Upper lobe of right lung (tissue), 1 donor: Measurements from ENCODE around the gene MAMSTR. TPM values are rescaled to one million over a fixed set of nuclear protein-coding genes. Genes with fewer than 3 reads are reported as not detected.

ENCODE experiments used
- ATAC-seq: fragments of 200-7000 bp; cut with Tn5 transposase; one replicate; pipeline ENCODE4 v1.9.1; 2020; ENCODE audit warnings: mild to moderate bottlenecking, moderate library complexity
- DNase-seq: peaks from one replicate; pipeline ENCODE4 v3.0.0-alpha.2; 2020
- H3K27ac ChIP-seq: fragments of 200-600 bp; one replicate; pipeline ENCODE4 v1.8.0; 2022
- H3K27me3 ChIP-seq: fragments of 200-600 bp; one replicate; pipeline ENCODE4 v1.8.0; 2022; ENCODE audit warnings: mild to moderate bottlenecking
- H3K36me3 ChIP-seq: fragments of 200-600 bp; one replicate; pipeline ENCODE4 v1.8.0; 2022
- H3K4me1 ChIP-seq: fragments of 200-600 bp; one replicate; pipeline ENCODE4 v1.8.0; 2022
- H3K4me3 ChIP-seq: fragments of 200-600 bp; one replicate; pipeline ENCODE4 v1.8.0; 2022; ENCODE audit warnings: mild to moderate bottlenecking
- H3K9me3 ChIP-seq: fragments of 200-600 bp; one replicate; pipeline ENCODE4 v1.8.0; 2022
- intact Hi-C: fragments of 100-400 bp; cut with DNase I; formaldehyde crosslinking; loops from one replicate; pipeline ENCODE4 v1.11.0; 2022
- total RNA-seq: library from RNA; stranded (reverse); fragmentation: NEBNext Ultra II Directional; extraction: Animal tissue kit (Norgen Biotek cat#: 25700); gene quantifications from one replicate; pipeline ENCODE4 v1.2.1, GENCODE V29; 2021
- TF ChIP-seq, protein P1 (sequence below): fragments of 200-600 bp; IDR thresholded peaks from one replicate; pipeline ENCODE4 v1.8.0; 2022; ENCODE audit warnings: antibody characterized with exemption
- donor health status: DM: no; HTN: yes; CAD: no; lungs with severe emphysema.

MAMSTR gene
- total RNA-seq, 1 donor from 2014 or later, result 1.2 TPM

DNA sequence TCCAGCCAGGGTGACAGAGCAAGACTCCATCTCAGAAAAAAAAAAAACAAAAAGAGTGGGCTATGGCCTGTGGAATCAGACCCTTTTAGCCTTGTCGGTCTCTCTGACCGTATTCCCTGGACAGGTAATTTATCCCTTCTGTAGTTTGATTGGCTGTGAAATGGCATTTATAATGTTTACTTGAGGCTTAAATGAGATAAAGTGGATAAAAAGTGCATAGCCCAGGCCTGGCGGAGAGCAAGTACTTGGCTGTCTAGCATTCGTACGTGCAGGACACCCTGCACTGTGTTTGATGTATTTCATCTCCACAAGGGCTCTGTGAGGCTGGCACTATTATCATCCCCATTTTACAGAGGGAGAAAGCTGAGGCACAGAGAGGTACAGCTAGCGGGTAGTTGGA, 53.7 kb downstream of the MAMSTR start:
- TF ChIP-seq, protein P1, sequence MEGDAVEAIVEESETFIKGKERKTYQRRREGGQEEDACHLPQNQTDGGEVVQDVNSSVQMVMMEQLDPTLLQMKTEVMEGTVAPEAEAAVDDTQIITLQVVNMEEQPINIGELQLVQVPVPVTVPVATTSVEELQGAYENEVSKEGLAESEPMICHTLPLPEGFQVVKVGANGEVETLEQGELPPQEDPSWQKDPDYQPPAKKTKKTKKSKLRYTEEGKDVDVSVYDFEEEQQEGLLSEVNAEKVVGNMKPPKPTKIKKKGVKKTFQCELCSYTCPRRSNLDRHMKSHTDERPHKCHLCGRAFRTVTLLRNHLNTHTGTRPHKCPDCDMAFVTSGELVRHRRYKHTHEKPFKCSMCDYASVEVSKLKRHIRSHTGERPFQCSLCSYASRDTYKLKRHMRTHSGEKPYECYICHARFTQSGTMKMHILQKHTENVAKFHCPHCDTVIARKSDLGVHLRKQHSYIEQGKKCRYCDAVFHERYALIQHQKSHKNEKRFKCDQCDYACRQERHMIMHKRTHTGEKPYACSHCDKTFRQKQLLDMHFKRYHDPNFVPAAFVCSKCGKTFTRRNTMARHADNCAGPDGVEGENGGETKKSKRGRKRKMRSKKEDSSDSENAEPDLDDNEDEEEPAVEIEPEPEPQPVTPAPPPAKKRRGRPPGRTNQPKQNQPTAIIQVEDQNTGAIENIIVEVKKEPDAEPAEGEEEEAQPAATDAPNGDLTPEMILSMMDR, result no peak
- Histone ChIP-seq H3K4me3 (no peak overlapping the region), H3K27me3 (no peaks in the 10 kb centered on the region), H3K9me3 (no peaks in the 10 kb centered on the region), H3K27ac (no peak overlapping the region), H3K36me3 (no peaks in the 10 kb centered on the region), H3K4me1 (no peaks in the 10 kb centered on the region)
- intact Hi-C loops, result no loop called here
- ATAC-seq, result no peak
- DNase-seq, result no peak

DNA sequence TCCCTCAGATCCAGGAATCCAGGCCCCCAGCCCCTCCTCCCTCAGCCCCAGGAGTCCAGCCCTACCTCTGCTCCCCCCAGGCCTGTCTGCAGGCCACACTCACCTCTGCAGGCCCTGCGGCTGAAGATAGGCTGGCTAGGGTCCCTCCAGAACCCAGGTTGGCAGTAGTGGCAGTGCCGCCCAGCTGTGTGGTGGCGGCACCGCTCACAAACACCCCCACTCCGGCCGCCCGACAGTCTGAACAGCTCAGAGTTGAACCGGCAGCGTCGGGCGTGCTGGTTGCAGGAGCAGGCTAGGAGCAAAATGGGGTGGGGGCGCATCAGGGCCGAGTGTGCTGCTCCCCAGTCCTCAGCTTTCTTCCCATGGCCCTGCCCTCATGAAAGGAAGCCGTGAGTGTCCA, 55.0 kb downstream of the MAMSTR start:
- intact Hi-C loops, result no loop called here
- peaks cover 3% of the 10 kb centered on the region for H3K4me1 ChIP-seq
- H3K9me3 ChIP-seq, result no peaks in the 10 kb centered on the region
- ATAC-seq (no peak), DNase-seq (no peak)
- H3K27me3 ChIP-seq, result no peaks in the 10 kb centered on the region
- no peaks in the 10 kb centered on the region for H3K36me3 ChIP-seq
- H3K4me3 ChIP-seq, result no peak overlapping the region
- no peak overlapping the region for H3K27ac ChIP-seq
- TF ChIP-seq, protein P1, result no peak

DNA sequence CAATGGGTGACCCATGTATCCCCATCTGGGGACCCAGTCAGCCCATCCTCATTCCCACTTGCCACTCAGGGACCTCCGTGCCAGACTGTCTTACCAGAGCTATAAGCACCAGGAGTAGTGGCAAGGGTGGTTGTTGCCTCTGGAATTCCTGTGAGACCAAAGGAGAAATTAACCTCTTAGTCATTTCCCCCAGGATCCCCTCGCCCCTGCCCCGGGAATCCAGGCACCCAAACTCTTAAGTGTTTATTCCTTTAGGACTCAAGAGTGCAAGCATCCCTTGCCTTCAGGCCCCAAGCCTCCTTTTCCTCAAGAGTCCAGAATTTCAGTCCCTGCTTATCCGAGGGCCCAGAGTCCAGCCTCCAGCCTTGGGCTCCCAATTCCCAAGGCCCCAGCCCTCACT, 55.9 kb downstream of the MAMSTR start:
- Histone ChIP-seq H3K36me3 (no peaks in the 10 kb centered on the region), H3K4me1 (peaks cover 3% of the 10 kb centered on the region), H3K27ac (no peak overlapping the region), H3K27me3 (no peaks in the 10 kb centered on the region), H3K9me3 (no peaks in the 10 kb centered on the region), H3K4me3 (no peak overlapping the region)
- TF ChIP-seq, protein P1, result no peak
- ATAC-seq, result no peak
- intact Hi-C loops, result no loop called here
- DNase-seq, result no peak

Other genes with a start within 250 kb of the MAMSTR start
- gene LMTK3, start 207.9 kb downstream of the MAMSTR start, total RNA-seq, result 7.1 TPM
- 20.4 TPM for gene SULT2B1, start 167.6 kb downstream of the MAMSTR start, total RNA-seq
- 0.98 TPM for gene SPACA4, start 113.0 kb downstream of the MAMSTR start, total RNA-seq
- gene FAM83E, start 104.6 kb downstream of the MAMSTR start, total RNA-seq, result 31.1 TPM
- gene RPL18, start 100.5 kb downstream of the MAMSTR start, total RNA-seq, result 1,025 TPM
- gene SPHK2, start 100.2 kb downstream of the MAMSTR start, total RNA-seq, result 23.3 TPM
- 17.7 TPM for gene DBP, start 82.3 kb downstream of the MAMSTR start, total RNA-seq
- 9.5 TPM for gene CA11, start 73.5 kb downstream of the MAMSTR start, total RNA-seq
- gene NTN5, start 46.7 kb downstream of the MAMSTR start, total RNA-seq, result 1.2 TPM
- gene FUT2, start 23.8 kb downstream of the MAMSTR start, total RNA-seq, result 0.81 TPM
- gene RASIP1, start 20.9 kb upstream of the MAMSTR start, total RNA-seq, result 54.5 TPM
- 3.8 TPM for gene IZUMO1, start 27.2 kb upstream of the MAMSTR start, total RNA-seq
- 19.9 TPM for gene FUT1, start 32.9 kb upstream of the MAMSTR start, total RNA-seq
- gene FGF21, start 35.8 kb upstream of the MAMSTR start, total RNA-seq, result not detected
- gene BCAT2, start 91.3 kb upstream of the MAMSTR start, total RNA-seq, result 59.0 TPM
- gene HSD17B14, start 116.8 kb upstream of the MAMSTR start, total RNA-seq, result 23.5 TPM
- 16.0 TPM for gene PLEKHA4, start 148.9 kb upstream of the MAMSTR start, total RNA-seq
- gene PPP1R15A, start 152.7 kb upstream of the MAMSTR start, total RNA-seq, result 80.9 TPM
- not detected for gene TULP2, start 179.0 kb upstream of the MAMSTR start, total RNA-seq
- gene NUCB1, start 180.6 kb upstream of the MAMSTR start, total RNA-seq, result 287 TPM
- gene DHDH, start 214.0 kb upstream of the MAMSTR start, total RNA-seq, result 3.0 TPM
- 127 TPM for gene BAX, start 235.2 kb upstream of the MAMSTR start, total RNA-seq
- gene FTL, start 245.6 kb upstream of the MAMSTR start, total RNA-seq, result 7,346 TPM